ENCODE results near the gene VPS35.
"Not testable (repeated sequence)": the region's sequence is repeated elsewhere in the genome, so short reads cannot be mapped to it uniquely, and the experiment has no call there.

Gene VPS35

GRCh38 chr16:46650254-46650623, 38.7 kb downstream of the VPS35 start:
- no peak for DNase-seq

DNA sequence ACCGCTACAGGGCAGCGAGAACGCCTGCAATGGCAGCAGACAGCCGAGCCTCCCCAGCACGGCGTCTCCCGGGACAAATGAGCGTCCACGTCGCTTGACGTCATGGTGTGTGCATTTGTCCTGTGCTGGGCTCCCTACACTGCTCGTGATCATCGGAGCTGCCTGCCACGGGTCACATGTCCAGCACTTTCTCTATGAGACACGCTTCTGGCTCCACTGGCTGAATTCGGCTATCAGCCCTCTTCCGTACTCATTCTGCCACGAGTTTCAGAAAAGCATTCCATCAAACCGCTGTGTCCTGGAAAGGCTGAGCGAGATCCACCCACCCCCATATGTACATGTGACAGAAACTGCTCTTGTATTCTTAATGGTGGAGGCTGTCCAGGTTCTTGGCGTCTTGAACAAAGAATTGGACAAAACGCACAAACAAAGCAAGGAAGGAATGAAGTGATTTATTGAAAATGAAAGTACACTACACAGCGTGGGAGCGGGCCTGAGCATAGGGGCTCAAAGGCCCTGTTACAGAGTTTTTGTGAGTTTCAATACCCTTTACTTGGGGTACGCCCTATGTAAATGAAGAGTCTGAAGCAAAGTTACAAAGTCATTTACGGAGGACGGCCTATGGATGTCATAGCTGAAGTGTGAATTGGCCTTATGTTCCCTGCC, 39.3 kb downstream of the VPS35 start:
- no peak for DNase-seq

GRCh38 chr16:46648656-46649055, 40.3 kb downstream of the VPS35 start:
- DNase-seq, result no peak

- no peak for DNase-seq
Measured at GRCh38 chr16:46638947-46639925, 49.7 kb downstream of the VPS35 start.

DNA sequence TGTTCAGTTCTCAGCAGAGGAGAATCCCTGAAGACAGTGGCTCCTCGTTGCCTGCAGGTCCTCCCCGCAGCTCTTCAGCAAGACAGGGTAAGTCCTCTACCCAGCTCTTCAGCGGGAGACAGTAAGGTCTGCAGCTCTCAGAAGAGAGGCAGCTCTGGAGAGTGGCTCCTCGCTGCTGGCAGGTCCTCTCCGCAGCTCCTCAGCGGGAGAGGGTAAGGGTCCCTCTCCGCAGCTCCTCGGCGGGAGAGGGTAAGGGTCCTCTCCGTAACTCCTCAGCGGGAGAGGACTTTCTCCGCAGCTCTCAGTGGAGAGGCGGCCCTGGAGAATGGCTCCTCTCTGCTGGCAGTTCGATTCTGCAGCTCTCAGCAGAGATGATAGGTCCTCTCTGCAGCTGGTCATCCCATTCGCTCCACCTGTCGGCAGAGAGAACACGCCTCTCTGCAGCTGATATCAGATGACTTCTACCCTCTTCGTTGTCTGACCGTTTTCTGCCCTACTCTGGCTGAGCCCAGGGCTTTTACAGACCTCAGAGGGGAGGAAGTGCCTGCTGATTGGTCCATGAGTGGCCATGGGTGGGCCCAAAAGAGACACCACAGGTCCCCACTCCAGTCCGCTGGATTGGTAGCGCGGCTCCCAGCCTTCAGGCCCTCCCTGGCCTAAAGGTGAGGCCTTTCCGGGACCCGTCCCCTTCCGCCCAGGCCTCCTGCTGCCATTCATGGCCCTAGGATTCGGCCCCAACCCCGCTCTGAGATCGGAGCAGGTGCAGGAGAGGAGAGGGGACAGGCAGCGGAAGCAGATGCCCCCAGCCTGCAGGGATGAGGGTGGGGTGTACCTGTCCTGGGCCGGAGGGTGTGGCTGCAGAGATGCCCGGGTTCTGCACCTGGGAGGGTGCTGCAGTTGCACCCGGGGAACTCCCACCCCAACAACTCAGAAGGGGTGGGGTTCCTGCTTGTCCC, 55.9 kb downstream of the VPS35 start:
- no peak for DNase-seq

DNA sequence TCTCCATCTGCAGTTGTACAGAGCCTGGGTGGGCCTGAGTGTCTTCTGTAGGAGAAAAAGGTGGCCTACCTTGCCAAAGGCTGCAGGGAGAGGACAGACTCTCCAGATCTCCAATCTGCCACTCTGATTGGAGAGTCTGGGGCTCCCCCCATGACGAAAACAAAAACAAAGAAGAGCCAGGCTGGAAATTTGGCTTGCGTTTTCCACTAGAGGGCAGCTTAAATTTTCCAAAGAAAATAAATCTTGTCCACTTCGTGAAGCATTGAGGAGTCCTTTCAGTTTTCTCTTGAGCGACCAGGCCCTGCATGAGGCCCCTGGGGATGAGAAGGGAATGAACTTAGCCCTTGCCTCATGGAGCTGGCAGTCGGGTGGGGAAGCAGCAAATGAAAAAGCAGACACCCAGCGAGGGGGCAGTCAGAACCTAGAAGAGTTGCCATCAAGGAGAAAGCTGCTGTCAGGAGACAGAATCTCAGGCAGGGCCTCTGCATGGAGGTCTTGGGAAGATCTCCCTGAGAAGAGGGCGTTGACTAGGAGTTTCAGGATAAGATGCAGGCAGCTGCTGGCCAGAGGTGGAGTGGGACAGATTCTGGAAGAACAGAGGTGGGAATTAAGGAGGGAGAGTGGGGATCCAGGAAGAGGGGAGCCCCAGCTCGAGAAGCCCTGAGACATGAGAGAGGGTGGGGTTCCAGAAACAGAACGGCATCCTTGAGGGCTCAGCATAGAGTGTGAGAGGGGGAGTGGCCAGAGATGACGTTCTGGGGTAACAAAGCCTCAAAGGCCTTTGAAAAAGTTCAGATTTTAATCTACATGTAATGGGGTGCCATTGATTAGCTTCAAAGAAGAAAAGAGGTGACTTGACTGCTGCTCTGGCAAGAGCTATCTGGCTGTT, 59.4 kb downstream of the VPS35 start:
- DNase-seq, result peak; percentile 1

DNA sequence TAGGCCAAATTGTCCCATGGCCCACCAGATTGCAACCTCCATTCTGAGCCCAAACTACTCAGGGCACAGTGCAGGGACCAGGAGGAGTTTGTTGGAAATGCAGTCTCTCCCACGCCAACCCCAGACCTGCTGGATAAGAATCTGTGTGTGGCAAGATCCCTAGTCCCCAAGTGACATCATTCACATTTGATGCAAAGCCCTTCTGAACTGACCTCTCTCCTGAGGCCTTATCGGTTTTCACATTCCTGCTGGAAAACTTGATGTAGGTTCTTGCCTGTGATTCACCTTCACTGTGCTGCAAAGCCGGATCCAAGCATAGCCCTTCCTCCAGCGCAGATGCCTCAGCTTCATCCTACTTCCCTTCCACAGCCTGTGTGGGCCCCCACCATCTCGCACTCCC, 61.2 kb downstream of the VPS35 start:
- DNase-seq, result no peak

- DNase-seq, result not testable (repeated sequence)
Measured at GRCh38 chr16:46626681-46627080, 62.3 kb downstream of the VPS35 start.

- not testable (repeated sequence) for DNase-seq
Measured at GRCh38 chr16:46624862-46625261, 64.1 kb downstream of the VPS35 start.

GRCh38 chr16:46623707-46624106, 65.3 kb downstream of the VPS35 start:
- not testable (repeated sequence) for DNase-seq

DNA sequence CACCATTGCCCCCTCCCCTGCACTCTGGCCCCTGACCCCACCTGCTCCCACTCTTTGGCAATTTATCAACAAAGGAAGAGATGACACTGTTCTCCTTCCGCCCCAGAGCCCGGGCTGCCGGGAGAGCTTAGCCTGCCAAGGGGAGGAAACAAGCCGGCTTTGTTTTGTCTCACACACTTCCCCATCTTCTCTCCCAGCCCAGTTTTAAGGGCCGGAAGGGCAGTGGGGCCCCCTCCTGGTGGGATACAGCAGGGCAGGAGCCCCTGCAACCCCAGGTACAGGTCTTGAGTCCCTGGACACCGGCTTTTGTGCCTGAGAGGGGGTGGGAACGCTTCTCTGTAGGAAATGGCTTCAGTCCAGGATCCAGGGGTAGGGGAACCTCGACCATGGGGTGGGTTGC, 65.7 kb downstream of the VPS35 start:
- not testable (repeated sequence) for DNase-seq

DNA sequence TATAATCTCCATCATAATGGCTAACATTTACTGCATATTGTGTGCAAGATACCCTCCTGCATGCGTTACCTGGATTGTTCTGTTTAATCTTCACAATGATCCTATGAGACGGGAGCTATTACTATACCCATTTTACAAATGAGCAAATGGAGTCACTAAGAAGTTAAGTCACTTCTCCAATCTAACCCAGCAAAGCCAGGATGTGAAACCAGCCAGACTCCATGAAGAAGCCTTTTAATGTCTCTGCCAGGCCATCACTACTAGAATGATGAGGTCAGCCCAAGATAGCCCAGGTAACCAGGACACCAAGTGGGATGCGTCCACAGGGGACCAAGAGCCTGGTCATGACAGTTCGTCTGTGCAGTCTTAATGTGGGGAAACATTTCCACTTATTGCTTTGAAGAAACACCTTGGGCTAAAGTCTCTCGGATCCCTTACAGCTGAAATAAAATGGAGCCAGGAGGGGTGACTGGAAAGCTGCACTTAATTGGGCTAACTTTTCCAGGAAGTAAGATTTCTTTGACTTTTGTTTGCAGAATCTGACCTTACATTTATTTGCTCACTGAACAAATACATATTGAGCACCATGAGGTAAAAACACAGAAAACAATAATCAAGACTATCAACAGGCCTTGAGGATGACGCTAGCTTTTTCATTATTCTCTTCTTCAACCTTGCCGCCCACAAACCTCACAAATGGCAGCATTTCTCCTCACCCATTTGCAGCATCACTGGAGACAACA, 66.9 kb downstream of the VPS35 start:
- peak; percentile 25 for DNase-seq

GRCh38 chr16:46621006-46621933, 67.7 kb downstream of the VPS35 start, which contains the start of gene SHCBP1:
TSS of gene SHCBP1 (minus strand) at chr16:46621379. CDS start at chr16:46621359, 20 bp downstream.
- peak; percentile 88 for DNase-seq

- peak; percentile 19 for DNase-seq
Measured at GRCh38 chr16:46620266-46621005, 68.5 kb downstream of the VPS35 start.

GRCh38 chr16:46618516-46618915, 70.5 kb downstream of the VPS35 start:
- no peak for DNase-seq

DNA sequence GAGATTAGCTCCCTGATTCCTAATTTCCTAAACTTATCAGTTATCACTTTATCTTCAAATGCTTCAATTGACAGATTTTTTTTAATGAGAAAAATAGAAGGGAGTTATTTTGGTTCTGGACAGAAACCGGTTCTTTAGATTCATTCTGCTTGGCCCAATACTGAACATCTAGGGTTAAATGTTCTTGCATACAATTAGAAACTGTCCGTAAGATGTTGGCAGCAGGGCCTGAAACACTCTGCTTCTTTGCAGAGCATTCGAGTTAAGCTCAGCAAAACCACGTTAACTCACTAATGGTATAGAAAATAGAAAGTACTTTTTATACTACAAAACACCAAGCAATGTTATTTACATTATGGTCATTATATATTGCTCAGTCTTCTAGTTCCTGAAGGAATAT, 75.0 kb downstream of the VPS35 start:
- DNase-seq, result no peak

DNA sequence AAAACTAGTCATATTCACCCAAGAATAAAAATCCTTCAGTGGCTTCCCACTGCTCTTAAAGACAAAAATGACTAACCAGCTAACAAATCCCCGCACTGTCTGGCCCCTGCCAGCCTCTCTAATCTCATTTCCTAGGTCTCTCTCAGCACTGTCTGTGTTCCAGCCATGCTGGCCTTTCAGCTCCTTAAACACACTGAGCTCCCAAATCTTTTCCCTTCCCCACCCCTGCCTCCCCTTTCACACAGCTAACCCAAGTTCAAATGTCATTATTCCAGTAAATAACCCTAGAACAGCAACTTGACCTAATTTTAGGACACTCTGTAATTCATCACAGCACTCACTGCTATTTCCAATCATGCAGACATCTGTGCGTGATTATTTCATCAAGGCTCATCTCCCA, 75.6 kb downstream of the VPS35 start:
- DNase-seq, result no peak

GRCh38 chr16:46612121-46612520, 76.9 kb downstream of the VPS35 start:
- peak; percentile 46 for DNase-seq

- DNase-seq, result peak; percentile 58
Measured at GRCh38 chr16:46607529-46607928, 81.4 kb downstream of the VPS35 start.
